Activated T-cell treated with anti-CD3 and anti-CD28 coated beads for 24 hours (primary cell): Measurements from ENCODE around the gene BPI.
"Not testable (repeated sequence)": the region's sequence is repeated elsewhere in the genome, so short reads cannot be mapped to it uniquely, and the experiment has no call there.

ENCODE experiments used
- DNase-seq: peaks from one replicate; pipeline ENCODE4 v3.0.0-alpha.2; 2020; ENCODE audit warnings: low read depth

The BPI gene

DNA sequence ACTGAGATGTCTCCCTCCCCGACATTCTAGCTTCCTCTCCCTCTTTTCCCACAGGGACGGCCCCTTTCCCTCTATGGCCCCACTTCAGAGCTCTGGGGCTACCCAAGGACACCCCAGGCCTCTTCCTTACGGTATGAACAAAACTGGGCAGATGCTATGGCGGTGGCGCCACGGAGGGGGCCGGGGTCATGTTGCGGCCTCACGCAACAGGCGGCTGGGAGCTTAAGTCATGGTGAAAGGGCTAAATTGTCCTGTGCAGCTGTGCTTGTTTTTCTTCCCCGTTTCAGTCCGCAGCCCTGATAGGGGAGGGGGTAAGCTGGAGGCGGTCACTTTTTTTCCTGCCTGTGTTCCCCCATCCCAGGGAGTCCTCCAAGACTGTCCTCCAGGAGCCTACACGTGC is 25.8 kb upstream of the BPI start:
- no peak for DNase-seq

GRCh38 chr20:38278763-38279162 is 25.2 kb upstream of the BPI start:
- no peak for DNase-seq

DNA sequence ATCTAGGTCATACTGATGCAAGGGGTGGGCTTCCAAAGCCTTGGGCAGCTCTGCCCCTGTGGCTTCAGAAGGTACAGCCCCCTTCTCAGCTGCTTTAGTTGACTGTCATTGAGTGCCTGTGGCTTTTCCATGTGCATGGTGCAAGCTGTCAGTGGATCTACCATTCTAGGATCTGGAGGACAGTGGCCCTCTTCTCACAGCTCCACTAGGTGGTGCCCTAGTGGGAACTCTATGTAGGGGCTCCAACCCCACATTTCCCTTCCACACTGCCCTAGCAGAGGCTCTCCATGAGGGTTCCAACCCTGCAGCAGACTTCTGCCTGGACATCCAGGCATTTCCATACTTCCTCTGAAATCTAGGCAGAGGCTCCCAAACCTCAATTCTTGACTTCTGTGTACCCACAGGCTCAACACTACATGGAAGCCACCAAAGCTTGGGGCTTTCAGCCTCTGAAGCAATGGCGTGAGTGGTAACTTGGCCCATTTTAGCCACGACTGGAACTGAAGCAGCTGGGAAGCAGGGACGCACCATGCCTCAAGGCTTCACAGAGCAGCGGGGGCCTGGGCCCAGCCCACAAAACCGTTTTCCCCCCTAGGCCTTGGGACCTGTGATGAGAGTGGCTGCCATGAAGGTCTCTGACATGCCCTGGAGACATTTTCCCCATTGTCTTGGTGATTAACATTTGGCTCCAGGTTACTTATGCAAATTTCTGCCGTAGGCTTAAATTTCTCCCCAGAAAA is 22.6 kb upstream of the BPI start:
- not testable (repeated sequence) for DNase-seq

DNA sequence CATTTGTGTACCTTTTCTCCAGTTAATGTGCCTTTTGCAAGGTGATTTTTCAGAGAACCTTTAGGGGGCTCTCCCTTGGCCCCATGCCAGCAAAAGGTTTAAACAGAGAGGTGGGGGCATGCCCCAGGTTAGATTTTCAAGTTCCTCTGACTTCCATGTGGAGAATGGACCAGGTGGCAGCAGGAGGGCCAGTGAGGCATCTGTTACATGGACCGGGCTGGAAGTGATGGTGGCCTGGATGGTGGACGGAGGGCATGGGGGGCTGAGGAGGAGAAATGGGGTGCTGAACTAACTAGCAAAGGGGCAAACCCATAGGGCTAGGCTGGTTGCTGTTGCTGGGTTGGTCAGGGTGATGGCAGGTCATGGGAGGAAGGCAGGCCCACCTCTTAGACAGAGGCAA is 20.7 kb upstream of the BPI start:
- DNase-seq: no peak

DNA sequence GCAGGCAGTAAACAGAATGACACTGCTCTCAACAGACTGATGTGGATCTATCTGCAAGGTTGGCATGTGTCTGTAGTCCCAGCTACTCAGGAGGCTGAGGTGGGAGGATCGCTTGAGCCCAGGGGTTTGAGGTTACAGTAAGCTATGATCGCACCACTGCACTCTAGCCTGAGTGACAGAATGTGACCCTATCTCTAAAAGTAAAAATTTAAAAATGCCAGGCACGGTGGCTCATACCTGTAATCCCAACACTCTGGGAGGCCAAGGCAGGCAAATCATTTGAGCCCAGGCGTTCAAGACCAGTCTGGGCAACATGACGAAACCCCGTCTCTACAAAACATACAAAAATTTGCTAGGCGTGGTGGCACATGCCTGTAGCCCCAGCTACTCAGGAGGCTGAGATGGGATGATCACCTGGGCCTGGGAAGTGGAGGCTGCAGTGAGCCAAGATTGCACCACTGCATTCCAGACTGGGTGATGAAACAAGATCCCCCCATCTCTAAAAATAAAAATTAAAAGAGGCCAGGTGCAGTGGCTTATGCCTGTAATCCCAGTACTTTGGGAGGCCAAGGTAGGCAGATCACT is 19.8 kb upstream of the BPI start:
- not testable (repeated sequence) for DNase-seq

DNA sequence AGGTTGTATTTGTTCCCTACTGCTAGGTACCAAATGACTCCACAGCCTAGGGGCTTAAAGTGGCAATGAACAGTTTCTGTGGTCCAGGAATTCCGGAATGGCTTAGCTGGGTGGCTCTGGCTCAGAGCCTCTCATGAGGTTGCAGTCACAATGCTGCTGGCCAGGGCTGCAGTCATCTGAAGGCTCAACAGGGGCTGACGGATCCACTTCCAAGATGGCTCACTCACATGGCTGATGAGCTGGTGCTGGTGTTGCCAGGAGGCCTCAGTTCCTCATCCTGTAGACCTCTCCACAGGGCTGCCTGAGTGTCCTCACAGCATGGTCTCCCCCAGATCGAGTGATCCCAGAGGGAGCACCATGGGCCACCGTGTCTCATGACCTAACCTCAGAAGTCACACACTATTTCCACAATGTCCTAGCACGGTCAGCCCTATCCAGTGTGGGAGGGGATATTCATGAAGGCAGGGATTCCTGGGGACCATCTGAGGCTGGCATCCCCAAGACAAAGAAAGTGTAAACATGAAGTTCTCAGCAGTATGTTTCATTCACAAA is 19.0 kb upstream of the BPI start:
- DNase-seq: no peak

GRCh38 chr20:38286586-38287531 is 17.1 kb upstream of the BPI start:
- no peak for DNase-seq

DNA sequence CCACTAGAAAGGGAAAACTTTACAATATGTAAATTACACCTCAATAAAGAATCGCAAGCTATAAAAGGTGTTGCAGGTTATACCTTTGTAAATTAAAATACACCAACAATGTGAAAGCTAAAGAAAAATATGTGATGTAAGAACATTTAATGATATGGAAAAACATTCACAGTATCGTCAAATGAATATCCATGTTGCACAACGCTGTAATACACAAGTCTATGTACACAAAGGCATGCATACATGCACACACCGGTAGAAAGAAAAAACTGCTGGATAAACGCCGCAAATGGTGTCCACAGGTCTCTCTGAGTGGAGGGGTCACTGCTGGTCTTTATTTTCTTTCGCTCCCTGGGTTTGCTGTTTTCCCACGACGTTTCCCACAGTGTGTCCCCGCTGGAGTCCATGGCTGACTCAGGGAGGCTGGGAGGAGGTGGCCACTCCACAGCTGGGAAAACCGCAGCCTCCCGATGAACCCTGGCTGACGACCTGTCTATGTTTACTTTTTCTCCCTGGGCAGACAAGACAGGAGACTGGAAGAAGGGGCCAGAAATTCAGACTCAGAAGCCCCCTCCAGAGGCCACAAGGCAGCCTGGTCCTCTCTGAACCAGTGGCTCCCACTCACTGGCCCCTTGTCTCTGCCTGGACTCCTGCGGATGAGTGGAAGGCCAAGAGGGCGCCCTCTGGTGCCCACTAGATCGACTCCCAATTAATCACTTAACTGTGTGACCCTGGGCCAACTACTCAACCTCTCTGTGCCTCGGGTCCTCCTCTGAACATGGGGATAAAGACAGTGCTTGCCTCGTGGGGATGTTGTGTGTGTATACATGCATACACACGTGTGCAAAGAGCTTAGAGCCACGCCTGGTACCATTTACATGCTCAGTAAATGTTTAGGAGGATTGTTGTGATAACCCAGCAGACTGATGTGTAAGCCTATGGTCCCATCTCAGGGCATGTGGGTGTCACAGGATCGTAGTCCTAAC is 12.8 kb upstream of the BPI start:
- DNase-seq: no peak

GRCh38 chr20:38291966-38292365 is 12.0 kb upstream of the BPI start:
- no peak for DNase-seq

DNA sequence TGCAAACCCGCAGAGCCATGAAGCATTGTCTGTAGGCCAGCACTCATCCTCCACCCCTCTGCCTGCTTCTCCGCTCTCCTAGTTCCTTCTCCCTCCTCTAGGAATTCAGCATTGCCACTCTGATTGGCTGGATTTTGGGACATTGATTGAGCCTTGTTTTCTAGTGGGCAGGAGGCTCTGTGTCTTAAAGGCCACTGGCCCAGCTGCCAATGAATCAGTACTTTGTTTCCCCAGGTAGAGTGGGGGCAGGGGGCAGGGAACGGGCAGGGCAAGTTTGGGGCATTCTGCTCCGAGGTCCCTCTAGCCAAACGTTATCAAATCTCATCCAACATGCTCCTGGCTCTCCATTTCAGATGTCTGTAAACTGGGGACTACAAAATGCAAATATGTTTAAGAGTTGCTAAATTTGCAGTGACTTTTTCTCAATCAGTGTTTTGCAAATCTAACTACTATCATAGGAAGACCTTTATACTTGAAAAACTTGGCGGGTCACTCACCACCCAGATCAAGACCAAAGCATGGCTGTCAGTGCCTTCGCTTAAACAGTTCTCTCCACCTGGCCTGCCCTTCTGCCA is 10.4 kb upstream of the BPI start:
- DNase-seq: no peak

DNA sequence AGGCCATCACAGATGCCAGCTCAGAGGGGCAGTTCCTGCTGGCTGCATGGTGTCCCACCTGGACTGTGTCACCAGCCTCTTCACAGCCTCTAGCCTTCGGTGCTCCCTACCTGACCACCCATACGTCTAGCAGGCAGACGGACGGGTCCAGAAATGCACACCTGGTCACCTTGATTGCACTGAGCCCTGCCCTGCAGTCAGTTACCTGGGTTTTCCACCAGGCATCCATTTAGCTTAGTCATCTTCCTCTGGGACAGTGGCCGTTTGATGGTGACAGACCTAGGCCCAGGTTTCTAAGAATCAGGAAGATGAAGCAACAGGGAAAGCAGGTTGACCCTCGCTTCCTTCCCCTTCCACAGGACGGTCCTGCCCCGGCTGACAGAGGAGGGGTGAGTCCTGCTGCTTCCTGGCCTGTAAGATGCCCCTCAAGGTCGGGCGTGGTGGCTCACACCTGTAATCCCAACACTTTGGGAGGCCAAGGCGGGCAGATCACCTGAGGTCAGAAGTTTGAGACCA is 9.8 kb upstream of the BPI start:
- DNase-seq: no peak

DNA sequence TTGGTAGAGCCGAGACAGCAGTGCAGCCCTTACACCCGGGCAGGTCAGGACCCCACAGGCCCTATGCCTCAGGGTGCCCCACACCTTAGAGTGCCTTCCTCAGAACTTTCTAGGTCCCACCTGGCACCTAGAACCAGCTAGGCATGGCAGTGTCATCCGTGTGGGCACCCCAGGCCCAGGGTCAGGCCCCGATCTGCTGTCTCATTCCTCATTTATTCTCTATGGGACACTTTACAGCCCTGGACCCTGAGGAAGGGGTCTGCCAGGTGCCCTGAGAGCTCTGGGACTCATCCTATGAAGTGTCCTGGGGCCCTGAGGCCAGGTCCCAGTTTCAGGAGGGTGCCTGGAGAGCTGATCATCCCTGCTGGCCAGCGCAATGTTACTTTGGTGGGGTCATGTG is 8.1 kb upstream of the BPI start:
- no peak for DNase-seq

DNA sequence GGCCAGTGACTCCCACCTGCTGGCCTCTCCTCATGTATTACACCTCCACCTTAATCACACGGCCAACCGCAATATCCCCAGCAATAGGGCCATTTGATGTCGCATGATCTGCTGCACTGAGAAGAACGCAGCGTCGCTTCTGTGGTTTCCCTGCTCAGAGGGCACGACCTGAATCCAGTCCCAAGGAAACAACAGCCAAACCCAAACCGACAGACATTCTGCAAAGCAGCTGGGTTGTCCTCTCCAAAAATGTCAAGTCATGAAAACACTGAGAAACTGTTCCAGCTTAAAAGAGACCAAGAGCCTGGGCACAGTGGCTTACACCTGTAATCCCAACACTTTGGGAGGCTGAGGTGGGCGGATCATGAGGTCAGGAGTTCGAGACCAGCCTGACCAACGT is 7.5 kb upstream of the BPI start:
- no peak for DNase-seq

GRCh38 chr20:38297916-38298674 is 5.9 kb upstream of the BPI start:
- DNase-seq: no peak

DNA sequence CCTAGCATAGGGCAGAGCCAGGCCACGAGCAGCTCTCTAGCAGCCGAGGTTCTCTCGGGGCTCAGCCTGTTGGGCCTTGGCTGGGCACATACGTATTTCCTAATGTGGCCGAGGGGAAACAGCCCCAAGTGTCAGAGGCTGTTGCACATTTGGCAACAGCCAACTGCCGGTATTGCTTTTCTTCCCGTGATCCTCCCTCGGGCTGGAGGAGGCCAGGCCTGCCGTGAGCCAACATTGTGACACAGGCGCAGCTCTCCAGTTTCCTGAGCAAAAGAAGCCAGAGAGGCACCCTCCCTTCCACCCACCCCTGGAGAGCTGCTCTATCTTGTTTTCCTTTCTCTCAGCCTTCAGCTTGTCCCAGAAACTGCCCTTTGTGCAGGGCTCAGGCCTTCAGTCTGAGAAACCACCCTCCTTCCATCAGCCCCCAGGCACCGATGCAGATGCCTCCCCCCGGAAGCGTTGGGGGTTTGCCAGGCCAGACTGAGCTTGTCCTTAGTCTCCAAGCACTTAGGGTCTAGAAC is 5.1 kb upstream of the BPI start:
- DNase-seq: no peak

DNA sequence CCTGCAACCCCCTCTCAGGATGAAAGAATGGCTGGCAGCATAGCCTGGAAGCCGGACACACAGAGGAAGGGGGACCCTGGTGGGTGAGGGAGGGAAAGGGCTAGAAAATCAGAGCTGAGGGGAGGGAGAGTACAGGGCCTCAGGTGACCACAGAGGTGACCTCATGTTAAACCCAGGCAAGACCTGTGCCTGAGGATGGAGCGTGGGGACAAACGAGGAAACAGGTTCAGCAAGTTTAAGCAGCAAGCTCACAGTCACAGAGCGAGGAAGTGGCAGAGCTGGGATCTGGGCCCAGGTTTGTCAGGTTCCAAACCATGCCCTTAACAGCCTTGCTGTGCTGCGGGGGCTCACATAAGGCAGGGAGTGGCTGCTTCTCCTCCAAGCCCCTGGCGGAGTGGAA is 4.0 kb upstream of the BPI start:
- DNase-seq: no peak

- no peak for DNase-seq
These were observed 3.5 kb upstream of the BPI start for GRCh38 chr20:38300438-38300837.

DNA sequence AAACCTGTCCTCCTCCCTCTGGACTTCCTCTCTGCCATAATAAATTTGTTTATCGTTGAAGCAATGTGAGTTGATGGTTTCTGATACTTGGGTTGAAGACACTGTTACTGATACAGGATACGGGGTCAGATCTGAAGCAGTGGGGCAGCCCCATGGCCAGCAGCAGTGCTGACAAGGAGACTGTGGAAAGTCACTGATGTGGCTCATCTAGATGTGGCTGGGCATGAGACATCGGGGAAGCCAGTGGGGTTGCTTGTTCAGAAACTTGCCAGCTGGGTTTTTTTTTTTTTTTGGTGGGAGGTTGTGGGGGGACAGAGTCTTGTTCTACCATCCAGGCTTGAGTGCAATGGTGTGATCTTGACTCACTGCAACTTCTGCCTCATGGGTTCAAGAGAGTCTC is 2.6 kb upstream of the BPI start:
- DNase-seq: no peak

GRCh38 chr20:38302786-38303185 is 1.2 kb upstream of the BPI start:
- no peak for DNase-seq
